ENCODE measurements around the gene DNAJB4.

DNA sequence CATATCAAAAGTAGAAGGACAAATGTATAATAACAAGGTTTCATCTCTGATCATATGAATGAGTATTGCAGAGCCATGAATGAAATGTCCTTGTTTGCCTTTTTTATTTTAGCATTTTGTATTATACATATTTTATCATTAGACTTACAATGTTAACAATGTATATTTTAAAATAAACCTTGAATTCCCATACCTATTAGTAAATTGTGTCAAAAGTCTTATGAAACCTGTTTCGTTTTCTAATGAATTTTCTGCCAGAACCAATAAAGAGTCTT lies 646 bp downstream of the DNAJB4 start:
- TF ChIP-seq, protein P1, sequence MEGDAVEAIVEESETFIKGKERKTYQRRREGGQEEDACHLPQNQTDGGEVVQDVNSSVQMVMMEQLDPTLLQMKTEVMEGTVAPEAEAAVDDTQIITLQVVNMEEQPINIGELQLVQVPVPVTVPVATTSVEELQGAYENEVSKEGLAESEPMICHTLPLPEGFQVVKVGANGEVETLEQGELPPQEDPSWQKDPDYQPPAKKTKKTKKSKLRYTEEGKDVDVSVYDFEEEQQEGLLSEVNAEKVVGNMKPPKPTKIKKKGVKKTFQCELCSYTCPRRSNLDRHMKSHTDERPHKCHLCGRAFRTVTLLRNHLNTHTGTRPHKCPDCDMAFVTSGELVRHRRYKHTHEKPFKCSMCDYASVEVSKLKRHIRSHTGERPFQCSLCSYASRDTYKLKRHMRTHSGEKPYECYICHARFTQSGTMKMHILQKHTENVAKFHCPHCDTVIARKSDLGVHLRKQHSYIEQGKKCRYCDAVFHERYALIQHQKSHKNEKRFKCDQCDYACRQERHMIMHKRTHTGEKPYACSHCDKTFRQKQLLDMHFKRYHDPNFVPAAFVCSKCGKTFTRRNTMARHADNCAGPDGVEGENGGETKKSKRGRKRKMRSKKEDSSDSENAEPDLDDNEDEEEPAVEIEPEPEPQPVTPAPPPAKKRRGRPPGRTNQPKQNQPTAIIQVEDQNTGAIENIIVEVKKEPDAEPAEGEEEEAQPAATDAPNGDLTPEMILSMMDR (IDR thresholded peaks at IDR 0.05; ENCODE audit: low read length), result no peak
- TF ChIP-seq EZH2 (IDR thresholded peaks at IDR 0.05; ENCODE audit: borderline replicate concordance, low read length), result no peak
